GM12878 (cell line): ENCODE measurements around the gene ADCY2. TPM values are rescaled to one million over a fixed set of nuclear protein-coding genes. Genes with fewer than 3 reads are reported as not detected.
A peak's percentile ranks its signal among the peaks of the same experiment; 100 is the strongest.

Experiments
- ATAC-seq: fragments of 200-7000 bp; cut with Tn5 transposase; 3 replicates; pipeline ENCODE4 v1.9.1; 2020; ENCODE audit warnings: mild to moderate bottlenecking, moderate library complexity
- BruUV-seq: library from RNA; stranded (reverse); fragments of 400-500 nt; replicated peaks from 2 replicates; lab custom pipeline; 2021; lab: Mats Ljungman, UMichigan
- CTCF ChIA-PET: fragments of 300-600 bp; sonication (Branson Sonifier 250); formaldehyde crosslinking; extraction: SDS; loops from one replicate; lab custom pipeline; 2021; ENCODE audit warnings: inconsistent platforms; lab: Yijun Ruan, JAX
- POLR2A ChIA-PET: fragments of 350-600 bp; formaldehyde crosslinking; extraction: SDS; loops from one replicate; lab custom pipeline; 2021; ENCODE audit warnings: inconsistent platforms; lab: Charles Lee
- RAD21 ChIA-PET: fragments of 300-600 bp; sonication (Branson Sonifier 250); formaldehyde crosslinking; loops from one replicate; lab custom pipeline; 2023; ENCODE audit warnings: antibody characterized with exemption; ENCODE audit not compliant: unreplicated experiment; lab: Charles Lee
- SMC1A ChIA-PET: fragments of 300-600 bp; sonication (Branson Sonifier 250); formaldehyde crosslinking; loops from one replicate; lab custom pipeline; 2023; ENCODE audit not compliant: unreplicated experiment, uncharacterized antibody; lab: Charles Lee
- DNase-seq: peaks from one replicate; pipeline ENCODE4 v3.0.0-alpha.2; 2011; ENCODE audit warnings: low read depth, low spot score
- FAIRE-seq: peaks from 3 replicates; lab custom pipeline; 2011; peaks lifted over from hg19 to GRCh38; lab: Jason Lieb, UNC
- H2AFZ ChIP-seq: 2 replicates; pipeline ENCODE4 v1.6.0; 2011; ENCODE audit warnings: low read depth, low read length, control low read depth; ENCODE audit not compliant: control insufficient read depth
- H3K27ac ChIP-seq: 2 replicates; pipeline ENCODE4 v1.5.1; 2011; ENCODE audit warnings: control low read depth; ENCODE audit not compliant: control insufficient read depth, insufficient read depth
- H3K27me3 ChIP-seq, 2 experiments: replicated peaks in 1 of 2; 2 replicates each; pipeline versions ENCODE4 v1.6.0 to v1.6.1; 2011; ENCODE audit warnings: low read length in 1 of 2; ENCODE audit not compliant: control insufficient read depth in 2 of 2, insufficient read depth in 2 of 2
- H3K36me3 ChIP-seq, 2 experiments: 2 replicates each; pipeline ENCODE4 v1.5.1; 2011; ENCODE audit warnings: low read length in 1 of 2; ENCODE audit not compliant: control insufficient read depth in 2 of 2, insufficient read depth in 2 of 2
- H3K4me1 ChIP-seq: 2 replicates; pipeline ENCODE4 v1.6.1; 2011; ENCODE audit warnings: mild to moderate bottlenecking, low read length, moderate library complexity, mixed read lengths; ENCODE audit not compliant: control insufficient read depth, insufficient read depth
- H3K4me2 ChIP-seq: 2 replicates; pipeline ENCODE4 v1.6.0; 2011; ENCODE audit warnings: control low read depth; ENCODE audit not compliant: control insufficient read depth, insufficient read depth
- H3K4me3 ChIP-seq: fragments of 200-600 bp; sonication (generic); 2 replicates; pipeline ENCODE4 v1.5.1; 2016
- H3K79me2 ChIP-seq: 2 replicates; pipeline ENCODE4 v1.6.0; 2011; ENCODE audit warnings: low read length; ENCODE audit not compliant: control insufficient read depth, insufficient read depth
- H3K9ac ChIP-seq: 2 replicates; pipeline ENCODE4 v1.8.0; 2011; ENCODE audit warnings: low read length, control low read depth, mixed read lengths; ENCODE audit not compliant: control insufficient read depth, insufficient read depth
- H3K9me3 ChIP-seq: replicated peaks from 3 replicates; pipeline ENCODE4 v1.5.1; 2011; ENCODE audit warnings: mild to moderate bottlenecking, low read length; ENCODE audit not compliant: control insufficient read depth, insufficient read depth
- H4K20me1 ChIP-seq: 2 replicates; pipeline ENCODE4 v1.6.0; 2011; ENCODE audit not compliant: control insufficient read depth, insufficient read depth
- CBX3 ChIP-seq: fragments of 200-600 bp; sonication (generic); IDR thresholded peaks from 2 replicates; pipeline ENCODE4 v1.6.1; 2016; ENCODE audit warnings: low read depth, borderline replicate concordance
- GABPA ChIP-seq: IDR thresholded peaks from 2 replicates; pipeline ENCODE4 v1.6.1; 2014; ENCODE audit warnings: antibody characterized with exemption, low read depth, mild to moderate bottlenecking, inconsistent platforms
- MXI1 ChIP-seq: fragments of 150-350 bp; IDR thresholded peaks from 2 replicates; pipeline ENCODE4 v1.6.1; 2011; ENCODE audit warnings: low read depth, mild to moderate bottlenecking, inconsistent platforms, low read length, improper control_type of control experiment
- NRF1 ChIP-seq: conservative IDR thresholded peaks from 2 replicates; pipeline ENCODE4 v1.6.1; 2011; ENCODE audit warnings: mild to moderate bottlenecking, low read depth, low read length, improper control_type of control experiment
- SPI1 ChIP-seq: IDR thresholded peaks from 2 replicates; pipeline ENCODE4 v1.6.1; 2011; ENCODE audit warnings: low read depth, mild to moderate bottlenecking, low read length, moderate library complexity, borderline replicate concordance; ENCODE audit not compliant: insufficient read depth
- STAT3 ChIP-seq: IDR thresholded peaks from 2 replicates; pipeline ENCODE4 v1.6.1; 2011; ENCODE audit warnings: low read depth, low read length, improper control_type of control experiment
- WGBS: methylation state at CpG from one replicate; pipeline ENCODE4 v1.1.6; 2016; ENCODE audit warnings: low lambda C conversion rate; ENCODE audit not compliant: insufficient replicate concordance, insufficient coverage; ENCODE audit errors: missing lambda C conversion rate; 5-methylcytosine and 5-hydroxymethylcytosine counted together
- in situ Hi-C: fragments of 300-500 bp; cut with MboI; formaldehyde crosslinking; loops from 9 replicates; pipeline ENCODE4 v1.14.3; 2018; ENCODE audit warnings: mixed read lengths
- intact Hi-C: fragments of 100-400 bp; cut with micrococcal nuclease; formaldehyde crosslinking; loops from one replicate; pipeline ENCODE4 v1.14.2; 2022; ENCODE audit not compliant: unreplicated experiment
- polyA plus RNA-seq, 11 experiments: library from polyadenylated mRNA; depleted of rRNA in 4 of 11; unstranded in 6 of 11; stranded (reverse) in 5 of 11; fragments of >200 nt; fragmentation: Nextera tagmentation in 4 of 11; fragmentation: Illumina TruSeq in 1 of 11; extraction: Ambion mirVana in 4 of 11; extraction: Trizol in 1 of 11; gene quantifications; 1 replicate in 1 of 11; 2 replicates in 10 of 11; pipeline versions ENCODE4 v1.2.1 to v1.2.3, GENCODE V29; 2011 to 2016; ENCODE audit warnings: inconsistent platforms in 2 of 11, missing spikeins in 2 of 11, low read depth in 1 of 11
- total RNA-seq, 4 experiments: library from RNA; depleted of rRNA in 3 of 4; stranded (reverse); fragments of >200 nt in 3 of 4; fragmentation: Illumina TruSeq in 1 of 4; extraction: Trizol in 1 of 4; gene quantifications; 2 replicates each; pipeline versions ENCODE4 v1.2.1 to v1.2.3, GENCODE V29; 2013 to 2021

The ADCY2 gene
- total and polyA plus RNA-seq, 10 of the 15 experiments (the other 5 are each of a cell fraction or from before 2014, with no cell fraction given) = 0.07 to 0.26 TPM; not detected in 8

DNA sequence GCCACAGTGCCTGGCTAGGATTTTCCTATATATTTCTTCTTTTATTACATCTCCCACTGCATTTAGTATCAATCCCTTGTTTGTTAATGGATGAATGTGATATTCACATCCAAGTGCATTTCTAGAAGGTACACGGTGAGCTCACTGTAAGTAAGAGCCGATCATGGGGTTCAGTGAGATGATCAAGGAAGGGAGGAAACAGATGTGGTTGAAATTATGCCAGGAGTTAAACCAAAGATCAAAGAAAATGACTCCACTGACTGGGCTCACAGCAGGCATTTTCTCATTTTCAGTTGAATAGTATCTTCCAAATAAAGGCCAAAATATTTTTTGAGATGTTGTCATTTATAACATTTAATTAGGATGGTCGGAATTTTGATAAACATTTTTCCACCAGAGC is 357.2 kb downstream of the ADCY2 start:
- BruUV-seq = no TSS peak
- no peak for TF ChIP-seq CBX3
- no peak for TF ChIP-seq STAT3
- no peak overlapping the region for H3K4me3 ChIP-seq
- no peak overlapping the region for H3K4me2 ChIP-seq
- 0% methylated on average over 3 of the region's 3 CpGs for WGBS
- no peak overlapping the region for H3K9ac ChIP-seq
- H3K36me3 ChIP-seq = no peaks in the 10 kb centered on the region
- ChIA-PET RAD21 (no interaction called here), POLR2A (no interaction called here), CTCF (interaction anchor here (0.9 to 5.2 kb wide), 5 partner anchors 9 to 932 kb away, joined by 3 to 39 read pairs (median 4); no protein-coding TSS in a partner anchor), SMC1A (no interaction called here)
- in situ Hi-C loops = loop anchor here (5.0 kb wide), 1 partner anchor 986 kb away; no protein-coding TSS in a partner anchor
- intact Hi-C loops = loop anchor here (10.0 kb wide), 3 partner anchors 158 to 988 kb away; no protein-coding TSS in a partner anchor
- no peaks in the 10 kb centered on the region; a peak in 1 of 4 replicates for H3K27me3 ChIP-seq
- H3K4me1 ChIP-seq = no peaks in the 10 kb centered on the region
- no peak overlapping the region for H2AFZ ChIP-seq
- no peaks in the 10 kb centered on the region for H4K20me1 ChIP-seq
- no peaks in the 10 kb centered on the region for H3K79me2 ChIP-seq
- H3K9me3 ChIP-seq = no peaks in the 10 kb centered on the region
- ATAC-seq (no peak), DNase-seq (no peak), FAIRE-seq (no peak)
- no peak overlapping the region for H3K27ac ChIP-seq

DNA sequence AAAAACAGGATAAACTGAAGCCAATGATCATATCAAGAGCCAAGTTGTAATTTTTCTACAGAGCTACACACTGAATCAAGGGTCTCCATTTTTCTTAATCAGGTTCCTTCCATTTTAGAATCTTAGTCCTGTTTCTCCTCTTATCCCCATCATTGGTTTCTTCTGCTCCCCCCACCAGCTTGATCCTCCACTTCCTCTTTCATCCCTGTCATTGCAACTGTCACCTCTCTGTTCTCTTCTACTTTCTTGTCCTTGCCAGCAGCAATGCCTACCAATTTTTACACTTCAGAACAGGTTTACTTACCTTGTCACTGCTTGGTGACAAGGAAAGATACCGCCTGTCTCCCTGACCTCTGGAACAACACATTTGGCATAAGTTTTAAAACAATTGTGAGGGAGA is 357.7 kb downstream of the ADCY2 start:
- WGBS = 74% methylated on average over 1 of the region's 1 CpG
- CTCF ChIA-PET = interaction anchor here (0.6 to 5.2 kb wide), 12 partner anchors 9 to 933 kb away, joined by 3 to 39 read pairs (median 4); no protein-coding TSS in a partner anchor
- TF ChIP-seq GABPA (no peak), SPI1 (peak; percentile 70; the same call in 1 of the 2 replicates), MXI1 (no peak), STAT3 (no peak), NRF1 (no peak)
- no peaks in the 10 kb centered on the region for H3K79me2 ChIP-seq
- H4K20me1 ChIP-seq = no peaks in the 10 kb centered on the region
- SMC1A ChIA-PET = interaction anchor here (0.9 to 2.6 kb wide), 4 partner anchors 7 to 280 kb away, joined by 3 to 11 read pairs (median 4); no protein-coding TSS in a partner anchor
- H2AFZ ChIP-seq = no peak overlapping the region
- H3K36me3 ChIP-seq = no peaks in the 10 kb centered on the region
- no peaks in the 10 kb centered on the region for H3K4me1 ChIP-seq
- no TSS peak for BruUV-seq
- H3K9ac ChIP-seq = no peak overlapping the region
- no peaks in the 10 kb centered on the region; a peak in 1 of 4 replicates for H3K27me3 ChIP-seq
- FAIRE-seq (peak; percentile 47), DNase-seq (no peak), ATAC-seq (no peak)
- no peak overlapping the region for H3K4me2 ChIP-seq
- RAD21 ChIA-PET = no interaction called here
- H3K4me3 ChIP-seq = no peak overlapping the region
- no peak overlapping the region for H3K27ac ChIP-seq
- intact Hi-C loops = loop anchor here (10.0 kb wide), 3 partner anchors 159 to 989 kb away; no protein-coding TSS in a partner anchor
- POLR2A ChIA-PET = no interaction called here
- in situ Hi-C loops = loop anchor here (5.0 kb wide), 1 partner anchor 986 kb away; no protein-coding TSS in a partner anchor
- no peaks in the 10 kb centered on the region for H3K9me3 ChIP-seq
